ENCODE measurements around the gene SLN. TPM values are rescaled to one million over a fixed set of nuclear protein-coding genes. Genes with fewer than 3 reads are reported as not detected.

The SLN gene
- total and polyA plus RNA-seq, 2 donors (not counting 3 experiments of a cell fraction or from before 2014, with no cell fraction given): 0.25 TPM; not detected in 1

DNA sequence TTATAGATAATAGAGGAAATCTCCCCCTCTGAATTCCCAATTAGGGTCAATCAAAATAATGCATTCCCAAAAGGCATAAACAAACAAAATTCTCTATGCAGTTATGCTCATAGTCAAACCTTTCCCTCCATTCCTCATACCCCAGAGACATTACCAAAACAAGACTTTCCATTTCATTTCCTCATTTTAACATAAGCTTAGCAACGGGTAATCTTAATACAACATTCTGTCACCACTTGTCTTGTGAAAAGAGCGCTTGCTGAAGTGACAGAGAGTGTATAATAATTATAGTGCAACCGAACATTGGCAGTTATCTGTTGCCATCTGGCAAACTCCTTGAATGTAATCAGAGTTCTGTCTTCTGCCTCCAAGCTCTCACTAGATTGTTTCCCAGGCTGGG is 1.2 kb upstream of the SLN start:
- H3K36me3 ChIP-seq (ENCODE audit: control insufficient read depth in 2 of 2, extremely low read depth in 1 of 2, insufficient read depth in 2 of 2, low read length in 2 of 2): no peaks in the 10 kb centered on the region
- H3K9ac ChIP-seq (replicated peaks; ENCODE audit: extremely low read depth, insufficient read depth, low read length): no peak overlapping the region
- no peak overlapping the region for H3K4me3 ChIP-seq (replicated peaks in 1 of 3; ENCODE audit: insufficient read depth in 1 of 3, low read depth in 1 of 3, low read length in 3 of 3)
- H3K9me1 ChIP-seq (replicated peaks; ENCODE audit: control insufficient read depth, extremely low read depth, insufficient read depth, low read length): no peaks in the 10 kb centered on the region
- dilution Hi-C loops (cut with MboI; ENCODE audit: extremely low pct_ligation_motif_present, low sequenced_read_pairs): no loop called here
- no peak for FAIRE-seq
- no peak overlapping the region for H3K27ac ChIP-seq (ENCODE audit: insufficient read depth, low read depth, low read length)
- no peaks in the 10 kb centered on the region for H3K9me3 ChIP-seq (replicated peaks; ENCODE audit: control insufficient read depth, insufficient read depth, low read length)
- ChIA-PET CTCF (interaction anchor here (1.2 to 2.0 kb wide), 2 partner anchors 23 to 28 kb away, joined by 6 to 7 read pairs; no protein-coding TSS in a partner anchor), POLR2A (no interaction called here)
- DNase-seq (ENCODE audit: low read depth, low spot score): no peak
- no peak overlapping the region for H3K4me2 ChIP-seq (ENCODE audit: insufficient read depth, low read length)
- H3K4me1 ChIP-seq (ENCODE audit: control insufficient read depth, extremely low read depth, insufficient read depth, low read length): no peaks in the 10 kb centered on the region
- TF ChIP-seq EZH2 (IDR thresholded peaks at IDR 0.05; ENCODE audit: borderline replicate concordance, low read depth, low read length, severe bottlenecking): no peak
- TF ChIP-seq, protein P1, sequence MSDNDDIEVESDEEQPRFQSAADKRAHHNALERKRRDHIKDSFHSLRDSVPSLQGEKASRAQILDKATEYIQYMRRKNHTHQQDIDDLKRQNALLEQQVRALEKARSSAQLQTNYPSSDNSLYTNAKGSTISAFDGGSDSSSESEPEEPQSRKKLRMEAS (IDR thresholded peaks at IDR 0.05; ENCODE audit: insufficient read depth, insufficient read length): no peak
- TF ChIP-seq POLR2AphosphoS5 (IDR thresholded peaks at IDR 0.05; ENCODE audit: insufficient read depth, low read depth, low read length): no peak
- TF ChIP-seq MYC (IDR thresholded peaks at IDR 0.05; ENCODE audit: low read depth, low read length): no peak
- no peak for TF ChIP-seq JUN (IDR thresholded peaks at IDR 0.05; ENCODE audit: borderline replicate concordance, insufficient read depth, insufficient read length, low read depth)
- H2AFZ ChIP-seq (ENCODE audit: low read depth, low read length): no peak overlapping the region
- no peaks in the 10 kb centered on the region for H4K20me1 ChIP-seq (replicated peaks; ENCODE audit: control insufficient read depth, extremely low read depth, insufficient read depth, low read length)
- peaks cover 17 to 28% of the 10 kb centered on the region in 2 experiments for H3K27me3 ChIP-seq (ENCODE audit: control insufficient read depth in 2 of 2, insufficient read depth in 2 of 2, low read length in 2 of 2)
- intact Hi-C loops (cut with micrococcal nuclease): no loop called here
- no peaks in the 10 kb centered on the region for H3K79me2 ChIP-seq (ENCODE audit: control insufficient read depth, insufficient read depth, low read length)
- no TSS peak for BruUV-seq (replicated peaks)

DNA sequence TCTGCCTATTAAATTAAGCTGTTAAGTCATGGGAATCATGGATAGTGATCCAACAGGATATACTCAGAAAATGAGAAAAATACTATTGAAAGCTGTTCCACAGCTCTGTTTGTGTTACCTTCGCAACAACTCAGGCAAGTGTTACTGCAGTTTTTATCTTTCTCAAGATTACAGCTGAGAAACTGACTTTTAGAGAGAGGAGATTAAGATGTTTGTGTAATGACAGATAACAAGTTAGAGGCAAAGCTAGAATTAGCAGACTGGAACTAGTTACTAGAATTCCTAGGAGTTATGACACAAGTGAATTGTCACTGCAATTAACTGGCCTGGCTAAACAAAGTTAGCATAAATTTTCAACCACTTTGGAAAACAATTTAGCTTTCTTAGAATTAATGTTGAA is 1.6 kb downstream of the SLN start:
- Histone ChIP-seq H3K79me2 (ENCODE audit: control insufficient read depth, insufficient read depth, low read length) (no peaks in the 10 kb centered on the region), H3K9me3 (replicated peaks; ENCODE audit: control insufficient read depth, insufficient read depth, low read length) (no peaks in the 10 kb centered on the region), H3K4me2 (ENCODE audit: insufficient read depth, low read length) (no peak overlapping the region), H3K4me3 (replicated peaks in 1 of 3; ENCODE audit: insufficient read depth in 1 of 3, low read depth in 1 of 3, low read length in 3 of 3) (no peak overlapping the region), H3K9ac (replicated peaks; ENCODE audit: extremely low read depth, insufficient read depth, low read length) (no peak overlapping the region), H3K27ac (ENCODE audit: insufficient read depth, low read depth, low read length) (no peak overlapping the region), H3K9me1 (replicated peaks; ENCODE audit: control insufficient read depth, extremely low read depth, insufficient read depth, low read length) (no peaks in the 10 kb centered on the region), H3K36me3 (ENCODE audit: control insufficient read depth in 2 of 2, extremely low read depth in 1 of 2, insufficient read depth in 2 of 2, low read length in 2 of 2) (no peaks in the 10 kb centered on the region), H3K27me3 (ENCODE audit: control insufficient read depth in 2 of 2, insufficient read depth in 2 of 2, low read length in 2 of 2) (peaks cover 17 to 31% of the 10 kb centered on the region in 2 experiments), H3K4me1 (ENCODE audit: control insufficient read depth, extremely low read depth, insufficient read depth, low read length) (no peaks in the 10 kb centered on the region), H2AFZ (ENCODE audit: low read depth, low read length) (no peak overlapping the region), H4K20me1 (replicated peaks; ENCODE audit: control insufficient read depth, extremely low read depth, insufficient read depth, low read length) (no peaks in the 10 kb centered on the region)
- dilution Hi-C loops (cut with MboI; ENCODE audit: extremely low pct_ligation_motif_present, low sequenced_read_pairs): no loop called here
- no peak for DNase-seq (ENCODE audit: low read depth, low spot score)
- POLR2A ChIA-PET: no interaction called here
- FAIRE-seq: no peak
- intact Hi-C loops (cut with micrococcal nuclease): no loop called here
- no peak for TF ChIP-seq MYC (IDR thresholded peaks at IDR 0.05; ENCODE audit: low read depth, low read length)
- TF ChIP-seq, protein P2, sequence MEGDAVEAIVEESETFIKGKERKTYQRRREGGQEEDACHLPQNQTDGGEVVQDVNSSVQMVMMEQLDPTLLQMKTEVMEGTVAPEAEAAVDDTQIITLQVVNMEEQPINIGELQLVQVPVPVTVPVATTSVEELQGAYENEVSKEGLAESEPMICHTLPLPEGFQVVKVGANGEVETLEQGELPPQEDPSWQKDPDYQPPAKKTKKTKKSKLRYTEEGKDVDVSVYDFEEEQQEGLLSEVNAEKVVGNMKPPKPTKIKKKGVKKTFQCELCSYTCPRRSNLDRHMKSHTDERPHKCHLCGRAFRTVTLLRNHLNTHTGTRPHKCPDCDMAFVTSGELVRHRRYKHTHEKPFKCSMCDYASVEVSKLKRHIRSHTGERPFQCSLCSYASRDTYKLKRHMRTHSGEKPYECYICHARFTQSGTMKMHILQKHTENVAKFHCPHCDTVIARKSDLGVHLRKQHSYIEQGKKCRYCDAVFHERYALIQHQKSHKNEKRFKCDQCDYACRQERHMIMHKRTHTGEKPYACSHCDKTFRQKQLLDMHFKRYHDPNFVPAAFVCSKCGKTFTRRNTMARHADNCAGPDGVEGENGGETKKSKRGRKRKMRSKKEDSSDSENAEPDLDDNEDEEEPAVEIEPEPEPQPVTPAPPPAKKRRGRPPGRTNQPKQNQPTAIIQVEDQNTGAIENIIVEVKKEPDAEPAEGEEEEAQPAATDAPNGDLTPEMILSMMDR (IDR thresholded peaks at IDR 0.05; ENCODE audit: extremely low read depth in 1 of 2, insufficient read depth in 1 of 2, low read depth in 1 of 2, low read length in 2 of 2): no peak
- TF ChIP-seq, protein P1 (IDR thresholded peaks at IDR 0.05; ENCODE audit: insufficient read depth, insufficient read length): no peak
- CTCF ChIA-PET: interaction anchor here (0.9 kb wide), 1 partner anchor 21 kb away, joined by 4 read pairs; no protein-coding TSS in a partner anchor
- BruUV-seq (replicated peaks): no TSS peak

All from endothelial cell of umbilical vein (primary cell).